ENCODE data around the gene BLM. TPM values are rescaled to one million over a fixed set of nuclear protein-coding genes. Genes with fewer than 3 reads are reported as not detected.

Gene BLM
- polyA plus RNA-seq, 1 of the 3 experiments (the other 2 are of a cell fraction): 2.7 TPM

GRCh38 chr15:90703455-90703854 lies 13.7 kb upstream of the BLM start:
- no peaks in the 10 kb centered on the region for H3K36me3 ChIP-seq (replicated peaks in 1 of 2; ENCODE audit: control insufficient read depth in 1 of 2, insufficient read depth in 2 of 2, low read length in 1 of 2)
- H3K9me3 ChIP-seq: no peaks in the 10 kb centered on the region
- ChIA-PET POLR2A (no interaction called here), CTCF (no interaction called here)
- H3K9ac ChIP-seq: no peak overlapping the region
- no peaks in the 10 kb centered on the region for H3K9me2 ChIP-seq
- no peak overlapping the region for H3K27ac ChIP-seq (ENCODE audit: low read depth in 2 of 2, low read length in 1 of 2)
- H3K79me2 ChIP-seq (ENCODE audit: insufficient read depth): no peaks in the 10 kb centered on the region
- H3K4me3 ChIP-seq (ENCODE audit: low read depth in 2 of 2, low read length in 1 of 2): no peak overlapping the region
- H3K4me2 ChIP-seq: no peak overlapping the region
- H3F3A ChIP-seq (replicated peaks; ENCODE audit: insufficient read depth): no peaks in the 10 kb centered on the region
- no peaks in the 10 kb centered on the region for H4K20me1 ChIP-seq (ENCODE audit: insufficient read depth)
- 87% methylated on average over 5 of the region's 5 CpGs for WGBS (ENCODE audit: low lambda C conversion rate)
- no peak overlapping the region for H2AFZ ChIP-seq (ENCODE audit: low read depth)
- TF ChIP-seq GATA2 (CRISPR knock-in tag; IDR thresholded peaks at IDR 0.05) (no peak), RXRA (IDR thresholded peaks at IDR 0.05; ENCODE audit: borderline replicate concordance, low read depth) (no peak), REST (IDR thresholded peaks at IDR 0.05; ENCODE audit: low read depth, low read length) (no peak), ELF1 (IDR thresholded peaks at IDR 0.05) (no peak)
- peaks cover 0 to 2% of the 10 kb centered on the region in 2 experiments; a peak in 1 of 4 replicates for H3K4me1 ChIP-seq (ENCODE audit: control insufficient read depth in 1 of 2, insufficient read depth in 2 of 2, low read depth in 1 of 2, low read length in 1 of 2)
- no peak for DNase-seq
- no peaks in the 10 kb centered on the region for H3K27me3 ChIP-seq (ENCODE audit: insufficient read depth)

- Histone ChIP-seq H3K79me2 (ENCODE audit: insufficient read depth) (no peaks in the 10 kb centered on the region), H3K9me2 (no peaks in the 10 kb centered on the region), H3K27me3 (ENCODE audit: insufficient read depth) (no peaks in the 10 kb centered on the region), H3K4me1 (ENCODE audit: control insufficient read depth in 1 of 2, insufficient read depth in 2 of 2, low read depth in 1 of 2, low read length in 1 of 2) (peaks cover 0 to 3% of the 10 kb centered on the region in 2 experiments; a peak in 1 of 4 replicates), H3K9ac (no peak overlapping the region), H3K27ac (ENCODE audit: low read depth in 2 of 2, low read length in 1 of 2) (no peak overlapping the region), H3K36me3 (replicated peaks in 1 of 2; ENCODE audit: control insufficient read depth in 1 of 2, insufficient read depth in 2 of 2, low read length in 1 of 2) (no peaks in the 10 kb centered on the region), H2AFZ (ENCODE audit: low read depth) (no peak overlapping the region), H3K9me3 (no peaks in the 10 kb centered on the region), H4K20me1 (ENCODE audit: insufficient read depth) (no peaks in the 10 kb centered on the region), H3K4me2 (no peak overlapping the region), H3F3A (replicated peaks; ENCODE audit: insufficient read depth) (no peaks in the 10 kb centered on the region), H3K4me3 (ENCODE audit: low read depth in 2 of 2, low read length in 1 of 2) (no peak overlapping the region)
- no peak for TF ChIP-seq PBX3 (IDR thresholded peaks at IDR 0.05)
- no peak for TF ChIP-seq SMC3 (IDR thresholded peaks at IDR 0.05; ENCODE audit: low read depth, low read length)
- no peak for TF ChIP-seq RXRA (IDR thresholded peaks at IDR 0.05; ENCODE audit: borderline replicate concordance, low read depth)
- TF ChIP-seq MAX (IDR thresholded peaks at IDR 0.05; ENCODE audit: low read depth): no peak
- no peak for TF ChIP-seq JUND (IDR thresholded peaks at IDR 0.05)
- TF ChIP-seq GATA2 (CRISPR knock-in tag; IDR thresholded peaks at IDR 0.05): no peak
- no peak for TF ChIP-seq ELF1 (IDR thresholded peaks at IDR 0.05)
- TF ChIP-seq RCOR1 (IDR thresholded peaks at IDR 0.05; ENCODE audit: low read length): no peak
- TF ChIP-seq POLR2AphosphoS5 (IDR thresholded peaks at IDR 0.05; ENCODE audit: low read depth, low read length): no peak
- TF ChIP-seq NFIC (IDR thresholded peaks at IDR 0.05; ENCODE audit: borderline replicate concordance): no peak
- no peak for TF ChIP-seq TCF12 (IDR thresholded peaks at IDR 0.05)
- TF ChIP-seq SIN3A (IDR thresholded peaks at IDR 0.05; ENCODE audit: borderline replicate concordance, low read depth, low read length): no peak
- WGBS (ENCODE audit: low lambda C conversion rate): 90% methylated on average over 4 of the region's 4 CpGs
- ChIA-PET POLR2A (no interaction called here), CTCF (interaction anchor here (0.6 to 1.4 kb wide), 4 partner anchors 57 to 228 kb away, joined by 3 to 7 read pairs (median 3); no protein-coding TSS in a partner anchor)
- no peak for DNase-seq
These were observed 11.9 kb upstream of the BLM start for GRCh38 chr15:90705212-90705611.

All from SK-N-SH (cell line).